ENCODE data around the gene SAMD4B.

The SAMD4B gene

GRCh38 chr19:39356647-39357046, 14.4 kb downstream of the SAMD4B start:
- Histone ChIP-seq H3K4me3 (ENCODE audit: severe bottlenecking) (no peak overlapping the region), H3K27me3 (ENCODE audit: insufficient read depth, poor library complexity, severe bottlenecking) (no peaks in the 10 kb centered on the region), H3K4me1 (ENCODE audit: insufficient read depth, poor library complexity, severe bottlenecking) (no peaks in the 10 kb centered on the region), H3K27ac (ENCODE audit: poor library complexity, severe bottlenecking) (no peak overlapping the region), H3K9me3 (ENCODE audit: severe bottlenecking) (no peaks in the 10 kb centered on the region), H3K36me3 (ENCODE audit: low read depth) (peaks cover 91% of the 10 kb centered on the region)
- ATAC-seq (ENCODE audit: low read depth) (no peak), DNase-seq (ENCODE audit: low spot score) (no peak)
- TF ChIP-seq CTCF (IDR thresholded peaks at IDR 0.05; ENCODE audit: poor library complexity, severe bottlenecking) = no peak

GRCh38 chr19:39359026-39359425, 16.8 kb downstream of the SAMD4B start:
- Histone ChIP-seq H3K27ac (ENCODE audit: poor library complexity, severe bottlenecking) (no peak overlapping the region), H3K4me3 (ENCODE audit: severe bottlenecking) (no peak overlapping the region), H3K27me3 (ENCODE audit: insufficient read depth, poor library complexity, severe bottlenecking) (no peaks in the 10 kb centered on the region), H3K4me1 (ENCODE audit: insufficient read depth, poor library complexity, severe bottlenecking) (peaks cover 14% of the 10 kb centered on the region), H3K36me3 (ENCODE audit: low read depth) (peaks cover 67% of the 10 kb centered on the region), H3K9me3 (ENCODE audit: severe bottlenecking) (no peaks in the 10 kb centered on the region)
- TF ChIP-seq CTCF (IDR thresholded peaks at IDR 0.05; ENCODE audit: poor library complexity, severe bottlenecking) = no peak
- DNase-seq (ENCODE audit: low spot score) (no peak), ATAC-seq (ENCODE audit: low read depth) (no peak)

- Histone ChIP-seq H3K4me3 (ENCODE audit: severe bottlenecking) (no peak overlapping the region), H3K4me1 (ENCODE audit: insufficient read depth, poor library complexity, severe bottlenecking) (peaks cover 14% of the 10 kb centered on the region), H3K27me3 (ENCODE audit: insufficient read depth, poor library complexity, severe bottlenecking) (no peaks in the 10 kb centered on the region), H3K27ac (ENCODE audit: poor library complexity, severe bottlenecking) (no peak overlapping the region), H3K36me3 (ENCODE audit: low read depth) (peaks cover 51% of the 10 kb centered on the region), H3K9me3 (ENCODE audit: severe bottlenecking) (no peaks in the 10 kb centered on the region)
- no peak for TF ChIP-seq CTCF (IDR thresholded peaks at IDR 0.05; ENCODE audit: poor library complexity, severe bottlenecking)
- ATAC-seq (ENCODE audit: low read depth) (no peak), DNase-seq (ENCODE audit: low spot score) (no peak)
These were observed 18.4 kb downstream of the SAMD4B start for GRCh38 chr19:39360599-39360998.

GRCh38 chr19:39362682-39363657, 20.7 kb downstream of the SAMD4B start:
- ATAC-seq (ENCODE audit: low read depth) = peak; percentile 73
- Histone ChIP-seq H3K27me3 (ENCODE audit: insufficient read depth, poor library complexity, severe bottlenecking) (no peaks in the 10 kb centered on the region), H3K4me3 (ENCODE audit: severe bottlenecking) (no peak overlapping the region), H3K27ac (ENCODE audit: poor library complexity, severe bottlenecking) (peak overlapping the region; percentile 65), H3K4me1 (ENCODE audit: insufficient read depth, poor library complexity, severe bottlenecking) (peaks cover 14% of the 10 kb centered on the region), H3K9me3 (ENCODE audit: severe bottlenecking) (no peaks in the 10 kb centered on the region), H3K36me3 (ENCODE audit: low read depth) (peaks cover 32% of the 10 kb centered on the region)
- no peak for TF ChIP-seq CTCF (IDR thresholded peaks at IDR 0.05; ENCODE audit: poor library complexity, severe bottlenecking)
- no peak for DNase-seq (ENCODE audit: low spot score)
